Ovary (tissue), 9 donors: ENCODE measurements around the gene IGFBP3. TPM values are rescaled to one million over a fixed set of nuclear protein-coding genes. Genes with fewer than 3 reads are reported as not detected.

Source experiments
- DNase-seq, 5 donors: peaks; one replicate each; pipeline ENCODE4 v3.0.0-alpha.2; 2019 to 2020
- H3K27ac ChIP-seq, 2 donors: fragments of 200-600 bp; one replicate each; pipeline versions ENCODE4 v1.5.1 to v1.8.0; 2019 to 2022
- H3K27me3 ChIP-seq: fragments of 200-600 bp; one replicate; pipeline ENCODE4 v1.8.0; 2022
- H3K36me3 ChIP-seq: fragments of 200-600 bp; sonication (generic); one replicate; pipeline ENCODE4 v1.5.1; 2019
- H3K4me1 ChIP-seq: one replicate; pipeline ENCODE4 v1.8.1; 2013; ENCODE audit warnings: mild to moderate bottlenecking, moderate library complexity; ENCODE audit not compliant: insufficient read depth
- H3K4me3 ChIP-seq: fragments of 200-600 bp; sonication (generic); one replicate; pipeline ENCODE4 v1.5.1; 2017
- H3K9me3 ChIP-seq, 2 donors: fragments of 200-600 bp in 1 of 2; sonication (generic) in 1 of 2; one replicate each; pipeline versions ENCODE4 v1.5.1 to v1.8.1; 2013 to 2019; ENCODE audit warnings: mild to moderate bottlenecking in 1 of 2, moderate library complexity in 1 of 2
- EP300 ChIP-seq: sonication (generic); formaldehyde crosslinking; IDR thresholded peaks from one replicate; pipeline ENCODE4 v1.6.1; 2017; ENCODE audit warnings: antibody characterized with exemption
- POLR2A ChIP-seq: fragments of 450-650 bp; IDR thresholded peaks from one replicate; pipeline ENCODE4 v1.6.1; 2017; ENCODE audit warnings: antibody characterized with exemption, mild to moderate bottlenecking, moderate library complexity
- WGBS, 3 donors: extraction: QIAGEN DNeasy Blood & Tissue Kit in 1 of 3; methylation state at CpG; one replicate each; pipeline versions ENCODE4 v1.1.5 to v1.1.7; 2013 to 2017; 5-methylcytosine and 5-hydroxymethylcytosine counted together
- intact Hi-C, 4 donors: fragments of 100-400 bp; cut with DNase I; formaldehyde crosslinking; loops; one replicate each; pipeline versions ENCODE4 v1.11.0 to v1.15.1; 2022 to 2023
- polyA plus RNA-seq, 2 donors: library from polyadenylated mRNA; stranded (reverse); fragments of 200-250 nt in 1 of 2; fragments of 350-450 nt in 1 of 2; fragmentation: Illumina TruSeq in 1 of 2; extraction: RNeasy Lipid Tissue Mini Kit (QIAGEN cat#74804) in 1 of 2; gene quantifications; one replicate each; pipeline ENCODE4 v1.2.3, GENCODE V29; 2013 to 2014
- total RNA-seq, 7 donors: library from RNA; depleted of rRNA in 2 of 7; stranded (reverse); fragments of >200 nt in 2 of 7; fragmentation: NEBNext Ultra II Directional in 3 of 7; extraction: Animal tissue kit (Norgen Biotek cat#: 25700) in 3 of 7; gene quantifications; one replicate each; pipeline versions ENCODE4 v1.1.0 to v1.2.4, GENCODE V29; 2016 to 2023
- TF ChIP-seq, protein P1 (sequence below), 3 donors: fragments of 450-650 bp in 2 of 3; fragments of 200-600 bp in 1 of 3; IDR thresholded peaks; one replicate each; pipeline versions ENCODE4 v1.5.1 to v1.8.0; 2016 to 2022; ENCODE audit warnings: antibody characterized with exemption in 3 of 3, mild to moderate bottlenecking in 1 of 3
- donor health status: DM: no; HTN: no; CAD: no; lungs with moderate emphysema.
- donor health status: DM: no; HTN: no; CAD: no.
- donor health status: Bipolar disorder and iron deficiency.
- donor health status: DM: yes; HTN: yes; CAD: no.
- donor health status: DM: no; HTN: no; CAD: no.
- donor health status: DM: yes; HTN: yes; CAD: no.

The IGFBP3 gene
- total and polyA plus RNA-seq, 9 donors: 51.6 to 648 (median 174) TPM

DNA sequence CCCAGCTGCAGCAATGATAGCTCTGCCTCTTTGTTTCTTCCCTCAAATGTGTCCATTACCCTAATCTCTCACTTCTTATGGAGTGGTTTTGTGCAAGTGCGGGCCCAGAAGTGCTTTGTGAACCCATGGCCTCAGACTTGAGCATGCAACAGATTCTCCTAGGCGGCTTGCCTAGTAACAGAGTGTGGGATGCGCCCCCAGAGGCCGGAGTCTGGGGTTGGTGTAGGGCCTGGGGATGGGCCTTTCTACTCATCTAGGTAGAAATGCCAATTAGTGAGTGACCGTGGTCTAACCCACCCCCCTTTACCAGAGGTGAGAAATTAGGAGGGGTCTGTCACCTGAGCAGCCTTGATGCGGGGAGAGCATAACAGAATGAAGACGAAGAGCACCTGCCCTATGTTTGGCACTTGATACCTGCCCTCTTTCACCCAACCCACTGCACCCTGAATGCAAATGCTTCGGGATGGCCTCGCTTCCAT lies 39.8 kb downstream of the IGFBP3 start:
- TF ChIP-seq POLR2A: no peak
- H3K27ac ChIP-seq: no peak overlapping the region
- intact Hi-C loops: no loop called here

DNA sequence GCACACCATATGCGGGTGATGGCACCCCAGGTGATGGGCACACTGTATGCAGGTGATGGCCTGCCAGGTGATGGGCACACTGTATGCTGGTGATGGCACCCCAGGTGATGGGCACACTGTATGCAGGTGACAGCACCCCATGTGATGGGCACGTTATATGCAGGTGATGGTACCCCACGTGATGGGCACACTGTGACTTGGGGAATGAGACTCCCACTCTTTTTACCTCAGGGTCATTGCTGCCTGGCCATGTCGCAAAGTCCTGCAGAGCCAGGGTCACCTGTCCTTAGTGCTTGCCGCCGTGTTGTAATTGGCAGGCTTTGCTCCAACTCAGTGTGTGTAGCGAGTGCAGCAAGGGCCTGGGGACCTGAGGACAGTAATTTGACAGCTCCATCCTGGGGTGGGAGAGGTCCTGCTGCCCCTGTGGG lies 40.6 kb downstream of the IGFBP3 start:
- Histone ChIP-seq H3K36me3 (no peaks in the 10 kb centered on the region), H3K27me3 (no peaks in the 10 kb centered on the region), H3K4me3 (no peak overlapping the region), H3K27ac (no peak overlapping the region), H3K9me3 (peaks cover 0 to 5% of the 10 kb centered on the region in 2 donors), H3K4me1 (no peaks in the 10 kb centered on the region)
- 92 to 94% (median 92%) methylated on average over 7 of the region's 7 CpGs for WGBS, 3 donors
- TF ChIP-seq, protein P1, sequence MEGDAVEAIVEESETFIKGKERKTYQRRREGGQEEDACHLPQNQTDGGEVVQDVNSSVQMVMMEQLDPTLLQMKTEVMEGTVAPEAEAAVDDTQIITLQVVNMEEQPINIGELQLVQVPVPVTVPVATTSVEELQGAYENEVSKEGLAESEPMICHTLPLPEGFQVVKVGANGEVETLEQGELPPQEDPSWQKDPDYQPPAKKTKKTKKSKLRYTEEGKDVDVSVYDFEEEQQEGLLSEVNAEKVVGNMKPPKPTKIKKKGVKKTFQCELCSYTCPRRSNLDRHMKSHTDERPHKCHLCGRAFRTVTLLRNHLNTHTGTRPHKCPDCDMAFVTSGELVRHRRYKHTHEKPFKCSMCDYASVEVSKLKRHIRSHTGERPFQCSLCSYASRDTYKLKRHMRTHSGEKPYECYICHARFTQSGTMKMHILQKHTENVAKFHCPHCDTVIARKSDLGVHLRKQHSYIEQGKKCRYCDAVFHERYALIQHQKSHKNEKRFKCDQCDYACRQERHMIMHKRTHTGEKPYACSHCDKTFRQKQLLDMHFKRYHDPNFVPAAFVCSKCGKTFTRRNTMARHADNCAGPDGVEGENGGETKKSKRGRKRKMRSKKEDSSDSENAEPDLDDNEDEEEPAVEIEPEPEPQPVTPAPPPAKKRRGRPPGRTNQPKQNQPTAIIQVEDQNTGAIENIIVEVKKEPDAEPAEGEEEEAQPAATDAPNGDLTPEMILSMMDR (IDR thresholded peaks at IDR 0.05): no peak
- TF ChIP-seq POLR2A (no peak), EP300 (no peak)
- no peak for DNase-seq
- intact Hi-C loops: no loop called here

More for the DNA sequence above, 39.8 kb downstream of the IGFBP3 start:
- no peaks in the 10 kb centered on the region for H3K27me3 ChIP-seq
- no peak for DNase-seq
- no peak overlapping the region for H3K4me3 ChIP-seq
- H3K36me3 ChIP-seq: no peaks in the 10 kb centered on the region
- peaks cover 0 to 5% of the 10 kb centered on the region in 2 donors for H3K9me3 ChIP-seq
- H3K4me1 ChIP-seq: no peaks in the 10 kb centered on the region
- WGBS, 3 donors: 85 to 88% (median 87%) methylated on average over 9 of the region's 9 CpGs

DNA sequence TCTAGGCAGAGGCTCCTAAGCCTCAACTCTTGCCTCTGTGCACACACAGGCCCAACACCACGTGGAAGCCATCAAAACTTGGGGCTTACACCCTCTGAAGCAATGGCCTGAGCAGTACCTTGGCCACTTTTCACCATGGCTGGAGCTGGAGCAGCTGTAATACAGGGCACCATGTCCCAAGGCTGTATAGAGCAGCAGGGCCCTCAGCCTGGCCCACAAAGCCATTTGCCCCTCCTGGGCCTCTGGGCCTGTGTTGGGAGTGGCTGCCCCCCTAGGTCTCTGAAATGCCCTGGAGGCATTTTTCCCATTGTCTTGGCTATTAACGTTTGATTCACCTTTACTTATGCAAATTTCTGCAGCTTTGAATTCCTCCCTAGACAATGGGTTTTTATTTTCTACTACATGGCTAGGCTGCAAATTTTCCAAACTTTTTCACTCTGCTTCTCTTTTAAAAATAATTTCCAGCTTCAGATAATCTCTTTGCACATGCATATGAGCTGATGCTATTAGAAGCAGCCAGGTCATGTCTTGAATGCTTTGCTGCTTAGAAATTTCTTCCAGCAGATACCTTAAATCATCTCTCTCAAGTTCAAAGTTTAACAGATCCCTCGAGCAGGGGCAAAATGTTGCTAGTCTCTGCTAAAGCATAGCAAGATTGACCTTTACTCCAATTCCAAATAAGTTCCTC lies 42.5 kb downstream of the IGFBP3 start:
- no peak for TF ChIP-seq POLR2A
- TF ChIP-seq EP300: no peak
- TF ChIP-seq, protein P1 (IDR thresholded peaks at IDR 0.05): no peak
- Histone ChIP-seq H3K9me3 (peaks cover 0 to 5% of the 10 kb centered on the region in 2 donors), H3K36me3 (no peaks in the 10 kb centered on the region), H3K27me3 (no peaks in the 10 kb centered on the region), H3K27ac (no peak overlapping the region), H3K4me1 (no peaks in the 10 kb centered on the region), H3K4me3 (no peak overlapping the region)
- 27 to 58% (median 31%) methylated on average over 3 of the region's 3 CpGs for WGBS, 3 donors
- intact Hi-C loops: no loop called here
- DNase-seq: no peak

DNA sequence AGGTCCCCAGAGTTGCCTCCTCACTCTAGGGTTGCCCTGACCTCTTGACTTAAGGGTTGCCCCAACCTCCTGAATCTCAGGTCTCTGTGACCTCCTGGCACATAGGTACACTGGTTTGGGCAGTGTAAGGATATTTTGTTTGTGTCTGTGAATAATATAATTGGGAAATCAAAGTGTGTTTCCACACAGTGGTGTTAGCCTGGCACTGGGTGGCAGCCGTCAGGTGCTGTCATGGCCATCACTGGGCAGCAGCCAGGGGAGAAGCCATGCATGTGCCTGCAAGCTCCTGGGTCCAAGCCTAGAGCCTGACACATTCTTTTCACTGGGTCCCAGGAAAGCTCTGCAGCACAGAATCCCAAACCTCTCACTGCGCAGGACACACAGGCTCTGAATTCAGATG lies 44.6 kb downstream of the IGFBP3 start:
- Histone ChIP-seq H3K27ac (no peak overlapping the region), H3K4me3 (no peak overlapping the region), H3K36me3 (no peaks in the 10 kb centered on the region), H3K4me1 (no peaks in the 10 kb centered on the region), H3K9me3 (peaks cover 0 to 5% of the 10 kb centered on the region in 2 donors), H3K27me3 (no peaks in the 10 kb centered on the region)
- intact Hi-C loops: no loop called here
- WGBS, 3 donors: 89 to 97% (median 93%) methylated on average over 2 of the region's 2 CpGs
- no peak for DNase-seq
- TF ChIP-seq POLR2A (no peak), EP300 (no peak)
- TF ChIP-seq, protein P1 (IDR thresholded peaks at IDR 0.05): no peak
